Measurements from ENCODE around the gene MRC2.

Gene MRC2

GRCh38 chr17:62716834-62717588, 89.5 kb downstream of the MRC2 start:
- Histone ChIP-seq H2AFZ (ENCODE audit: low read length) (no peak overlapping the region), H3K27ac (ENCODE audit: low read length) (no peak overlapping the region), H3K9me3 (replicated peaks; ENCODE audit: insufficient read depth, low read length) (no peaks in the 10 kb centered on the region), H3K4me2 (ENCODE audit: low read depth, low read length) (no peak overlapping the region), H3K4me1 (ENCODE audit: low read length) (no peaks in the 10 kb centered on the region), H3K36me3 (replicated peaks; ENCODE audit: insufficient read depth, low read length) (no peaks in the 10 kb centered on the region), H3K27me3 (replicated peaks; ENCODE audit: insufficient read depth, low read length) (0 out of 2 replicates have a peak, but pooled peaks cover 4% of the 10 kb centered on the region), H3K9me2 (replicated peaks; ENCODE audit: insufficient read depth, low read length) (no peaks in the 10 kb centered on the region), H3K9ac (ENCODE audit: low read length) (no peak overlapping the region), H3K79me2 (ENCODE audit: low read length) (no peaks in the 10 kb centered on the region), H4K20me1 (ENCODE audit: insufficient read depth, low read length) (no peaks in the 10 kb centered on the region), H3K4me3 (ENCODE audit: low read length) (no peak overlapping the region), H3F3A (ENCODE audit: insufficient read depth, low read length) (no peaks in the 10 kb centered on the region)
- DNase-seq = no peak
- TF ChIP-seq EZH2phosphoT487 (IDR thresholded peaks at IDR 0.05; ENCODE audit: low read length) (no peak), EZH2 (optimal IDR thresholded peaks at IDR 0.05; ENCODE audit: low read depth, low read length) (no peak), CTCF (IDR thresholded peaks at IDR 0.05; ENCODE audit: low read length) (no peak)

- Histone ChIP-seq H3K9me2 (replicated peaks; ENCODE audit: insufficient read depth, low read length) (no peaks in the 10 kb centered on the region), H3K4me2 (ENCODE audit: low read depth, low read length) (no peak overlapping the region), H3K9ac (ENCODE audit: low read length) (no peak overlapping the region), H3K9me3 (replicated peaks; ENCODE audit: insufficient read depth, low read length) (no peaks in the 10 kb centered on the region), H4K20me1 (ENCODE audit: insufficient read depth, low read length) (no peaks in the 10 kb centered on the region), H3K4me3 (ENCODE audit: low read length) (no peak overlapping the region), H3K4me1 (ENCODE audit: low read length) (no peaks in the 10 kb centered on the region), H3K27ac (ENCODE audit: low read length) (no peak overlapping the region), H3F3A (ENCODE audit: insufficient read depth, low read length) (no peaks in the 10 kb centered on the region), H3K79me2 (ENCODE audit: low read length) (no peaks in the 10 kb centered on the region), H2AFZ (ENCODE audit: low read length) (no peak overlapping the region), H3K36me3 (replicated peaks; ENCODE audit: insufficient read depth, low read length) (no peaks in the 10 kb centered on the region), H3K27me3 (replicated peaks; ENCODE audit: insufficient read depth, low read length) (0 out of 2 replicates have a peak, but pooled peaks cover 4% of the 10 kb centered on the region)
- no peak for DNase-seq
- TF ChIP-seq CTCF (IDR thresholded peaks at IDR 0.05; ENCODE audit: low read length) (no peak), EZH2 (optimal IDR thresholded peaks at IDR 0.05; ENCODE audit: low read depth, low read length) (no peak), EZH2phosphoT487 (IDR thresholded peaks at IDR 0.05; ENCODE audit: low read length) (no peak)
Measured at GRCh38 chr17:62717589-62717855, 90.1 kb downstream of the MRC2 start.

GRCh38 chr17:62717889-62718288, 90.4 kb downstream of the MRC2 start:
- Histone ChIP-seq H4K20me1 (ENCODE audit: insufficient read depth, low read length) (no peaks in the 10 kb centered on the region), H3K36me3 (replicated peaks; ENCODE audit: insufficient read depth, low read length) (no peaks in the 10 kb centered on the region), H3K27ac (ENCODE audit: low read length) (no peak overlapping the region), H3K9ac (ENCODE audit: low read length) (no peak overlapping the region), H3F3A (ENCODE audit: insufficient read depth, low read length) (no peaks in the 10 kb centered on the region), H3K27me3 (replicated peaks; ENCODE audit: insufficient read depth, low read length) (0 out of 2 replicates have a peak, but pooled peaks cover 4% of the 10 kb centered on the region), H2AFZ (ENCODE audit: low read length) (no peak overlapping the region), H3K79me2 (ENCODE audit: low read length) (no peaks in the 10 kb centered on the region), H3K9me2 (replicated peaks; ENCODE audit: insufficient read depth, low read length) (no peaks in the 10 kb centered on the region), H3K4me1 (ENCODE audit: low read length) (no peaks in the 10 kb centered on the region), H3K4me3 (ENCODE audit: low read length) (no peak overlapping the region), H3K4me2 (ENCODE audit: low read depth, low read length) (no peak overlapping the region), H3K9me3 (replicated peaks; ENCODE audit: insufficient read depth, low read length) (no peaks in the 10 kb centered on the region)
- TF ChIP-seq CTCF (IDR thresholded peaks at IDR 0.05; ENCODE audit: low read length) = no peak
- no peak for TF ChIP-seq EZH2phosphoT487 (IDR thresholded peaks at IDR 0.05; ENCODE audit: low read length)
- no peak for TF ChIP-seq EZH2 (optimal IDR thresholded peaks at IDR 0.05; ENCODE audit: low read depth, low read length)
- no peak for DNase-seq

All from MM.1S (cell line).